Coronary artery (tissue), 2 donors: ENCODE measurements around the gene ULK1.

ENCODE experiments used
- DNase-seq: peaks from one replicate; pipeline ENCODE4 v3.0.0-alpha.2; 2017; ENCODE audit warnings: low spot score
- H3K27ac ChIP-seq, 2 donors: fragments of 200-600 bp; sonication (generic); one replicate each; pipeline ENCODE4 v1.5.1; 2016 to 2019
- H3K4me3 ChIP-seq: fragments of 200-600 bp; sonication (generic); 2 replicates; pipeline ENCODE4 v1.5.1; 2016; ENCODE audit warnings: mild to moderate bottlenecking, moderate library complexity
- CTCF ChIP-seq: fragments of 200-600 bp; sonication (generic); IDR thresholded peaks from one replicate; pipeline ENCODE4 v1.5.1; 2019; ENCODE audit warnings: antibody characterized with exemption

The ULK1 gene

GRCh38 chr12:131933387-131933786, 39.0 kb downstream of the ULK1 start:
- no peak for TF ChIP-seq CTCF
- Histone ChIP-seq H3K27ac (no peak overlapping the region), H3K4me3 (no peak overlapping the region)
- no peak for DNase-seq

DNA sequence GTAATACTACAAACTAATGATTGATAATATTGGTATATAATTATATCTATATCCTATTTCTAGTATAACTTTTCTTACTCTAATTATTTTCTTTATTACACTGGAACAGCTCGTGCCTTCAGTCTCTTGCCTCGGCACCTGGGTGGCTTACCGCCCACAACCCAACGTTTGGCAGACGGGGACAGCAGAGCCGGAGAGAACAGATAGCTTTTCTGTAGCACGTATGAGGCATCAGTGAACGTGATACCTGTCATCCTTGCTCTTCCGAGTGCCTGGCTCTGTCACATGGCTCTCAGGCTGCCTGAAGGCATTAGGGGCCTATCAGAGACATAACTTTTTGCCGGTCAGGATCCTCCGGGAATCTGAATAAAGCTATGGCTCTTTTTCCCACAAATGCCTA, 40.1 kb downstream of the ULK1 start:
- H3K27ac ChIP-seq, result no peak overlapping the region
- no peak for TF ChIP-seq CTCF
- no peak overlapping the region for H3K4me3 ChIP-seq
- no peak for DNase-seq

DNA sequence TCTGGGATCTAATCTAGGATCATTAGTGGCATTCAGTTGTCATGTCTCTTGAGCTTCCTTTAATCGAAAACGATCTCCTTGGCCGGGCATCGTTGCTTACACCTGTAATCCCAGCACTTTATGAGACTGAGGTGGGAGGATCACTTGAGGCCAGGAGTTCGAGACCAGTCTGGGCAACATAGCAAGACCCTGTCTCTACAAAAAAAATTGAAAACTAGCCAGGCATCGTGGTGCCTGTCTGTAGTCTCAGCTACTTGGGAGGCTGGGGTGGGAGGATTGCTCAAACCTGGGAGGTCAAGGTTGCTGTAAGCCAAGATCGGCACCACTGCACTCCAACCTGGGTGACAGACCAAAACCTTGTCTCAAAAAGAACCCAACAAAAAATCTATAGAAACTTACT, 43.7 kb downstream of the ULK1 start:
- no peak overlapping the region for H3K4me3 ChIP-seq
- no peak overlapping the region for H3K27ac ChIP-seq
- TF ChIP-seq CTCF, result no peak
- no peak for DNase-seq

- TF ChIP-seq CTCF, result no peak
- no peak for DNase-seq
- Histone ChIP-seq H3K4me3 (no peak overlapping the region), H3K27ac (no peak overlapping the region)
These were observed 44.6 kb downstream of the ULK1 start for GRCh38 chr12:131939007-131939406.

- TF ChIP-seq CTCF, result no peak
- Histone ChIP-seq H3K27ac (no peak overlapping the region), H3K4me3 (no peak overlapping the region)
- DNase-seq, result no peak
These were observed 45.7 kb downstream of the ULK1 start for GRCh38 chr12:131940141-131940547.

- Histone ChIP-seq H3K27ac (no peak overlapping the region), H3K4me3 (no peak overlapping the region)
- no peak for TF ChIP-seq CTCF
- peak; percentile 65 for DNase-seq
These were observed 46.9 kb downstream of the ULK1 start for GRCh38 chr12:131941116-131941986.

DNA sequence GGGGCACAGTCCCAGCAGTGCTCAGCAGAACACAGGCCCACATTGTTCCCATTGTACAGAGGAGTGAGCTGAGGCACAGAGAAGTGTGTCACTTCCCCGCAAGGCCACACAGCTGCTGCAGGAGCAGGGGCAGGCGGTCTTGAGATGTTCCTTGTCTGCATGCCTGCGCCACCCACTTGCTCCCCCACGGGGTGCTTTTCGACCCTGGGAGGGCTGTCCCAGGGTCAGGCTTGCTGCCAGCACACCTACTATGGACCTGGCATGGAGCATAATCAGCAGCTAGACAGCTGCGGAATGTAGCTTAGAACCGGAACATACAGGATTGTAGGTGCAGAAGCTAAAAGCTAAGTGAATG, 47.5 kb downstream of the ULK1 start:
- H3K27ac ChIP-seq, result no peak overlapping the region
- no peak for TF ChIP-seq CTCF
- no peak overlapping the region for H3K4me3 ChIP-seq
- peak; percentile 54 for DNase-seq
